ENCODE measurements around the gene PRELP. TPM values are rescaled to one million over a fixed set of nuclear protein-coding genes. Genes with fewer than 3 reads are reported as not detected.

PRELP gene
- total and polyA plus RNA-seq, 9 of the 15 experiments (the other 6 are each of a cell fraction or from before 2014, with no cell fraction given) = 0.04 TPM; not detected in 8

DNA sequence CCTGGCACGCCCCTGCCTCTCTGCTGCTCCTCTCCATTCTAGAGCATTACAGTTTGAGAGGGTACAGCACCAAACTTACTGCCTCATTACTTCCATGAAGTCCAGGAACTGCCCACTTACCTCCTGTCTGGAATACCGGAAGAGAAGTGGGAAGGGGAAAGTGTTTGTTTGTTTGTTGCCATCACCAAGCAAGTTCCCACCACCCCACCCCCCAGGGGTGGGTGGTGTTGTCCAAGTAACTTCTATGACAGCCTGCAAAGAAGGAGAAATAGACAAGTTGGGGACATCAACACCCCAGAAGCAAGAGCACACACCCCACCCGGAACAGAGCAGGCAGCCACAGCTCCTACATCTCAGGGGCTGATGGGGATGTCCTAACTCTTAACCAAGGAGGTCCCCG lies 36.3 kb downstream of the PRELP start (continued):
- TF ChIP-seq, protein P1, sequence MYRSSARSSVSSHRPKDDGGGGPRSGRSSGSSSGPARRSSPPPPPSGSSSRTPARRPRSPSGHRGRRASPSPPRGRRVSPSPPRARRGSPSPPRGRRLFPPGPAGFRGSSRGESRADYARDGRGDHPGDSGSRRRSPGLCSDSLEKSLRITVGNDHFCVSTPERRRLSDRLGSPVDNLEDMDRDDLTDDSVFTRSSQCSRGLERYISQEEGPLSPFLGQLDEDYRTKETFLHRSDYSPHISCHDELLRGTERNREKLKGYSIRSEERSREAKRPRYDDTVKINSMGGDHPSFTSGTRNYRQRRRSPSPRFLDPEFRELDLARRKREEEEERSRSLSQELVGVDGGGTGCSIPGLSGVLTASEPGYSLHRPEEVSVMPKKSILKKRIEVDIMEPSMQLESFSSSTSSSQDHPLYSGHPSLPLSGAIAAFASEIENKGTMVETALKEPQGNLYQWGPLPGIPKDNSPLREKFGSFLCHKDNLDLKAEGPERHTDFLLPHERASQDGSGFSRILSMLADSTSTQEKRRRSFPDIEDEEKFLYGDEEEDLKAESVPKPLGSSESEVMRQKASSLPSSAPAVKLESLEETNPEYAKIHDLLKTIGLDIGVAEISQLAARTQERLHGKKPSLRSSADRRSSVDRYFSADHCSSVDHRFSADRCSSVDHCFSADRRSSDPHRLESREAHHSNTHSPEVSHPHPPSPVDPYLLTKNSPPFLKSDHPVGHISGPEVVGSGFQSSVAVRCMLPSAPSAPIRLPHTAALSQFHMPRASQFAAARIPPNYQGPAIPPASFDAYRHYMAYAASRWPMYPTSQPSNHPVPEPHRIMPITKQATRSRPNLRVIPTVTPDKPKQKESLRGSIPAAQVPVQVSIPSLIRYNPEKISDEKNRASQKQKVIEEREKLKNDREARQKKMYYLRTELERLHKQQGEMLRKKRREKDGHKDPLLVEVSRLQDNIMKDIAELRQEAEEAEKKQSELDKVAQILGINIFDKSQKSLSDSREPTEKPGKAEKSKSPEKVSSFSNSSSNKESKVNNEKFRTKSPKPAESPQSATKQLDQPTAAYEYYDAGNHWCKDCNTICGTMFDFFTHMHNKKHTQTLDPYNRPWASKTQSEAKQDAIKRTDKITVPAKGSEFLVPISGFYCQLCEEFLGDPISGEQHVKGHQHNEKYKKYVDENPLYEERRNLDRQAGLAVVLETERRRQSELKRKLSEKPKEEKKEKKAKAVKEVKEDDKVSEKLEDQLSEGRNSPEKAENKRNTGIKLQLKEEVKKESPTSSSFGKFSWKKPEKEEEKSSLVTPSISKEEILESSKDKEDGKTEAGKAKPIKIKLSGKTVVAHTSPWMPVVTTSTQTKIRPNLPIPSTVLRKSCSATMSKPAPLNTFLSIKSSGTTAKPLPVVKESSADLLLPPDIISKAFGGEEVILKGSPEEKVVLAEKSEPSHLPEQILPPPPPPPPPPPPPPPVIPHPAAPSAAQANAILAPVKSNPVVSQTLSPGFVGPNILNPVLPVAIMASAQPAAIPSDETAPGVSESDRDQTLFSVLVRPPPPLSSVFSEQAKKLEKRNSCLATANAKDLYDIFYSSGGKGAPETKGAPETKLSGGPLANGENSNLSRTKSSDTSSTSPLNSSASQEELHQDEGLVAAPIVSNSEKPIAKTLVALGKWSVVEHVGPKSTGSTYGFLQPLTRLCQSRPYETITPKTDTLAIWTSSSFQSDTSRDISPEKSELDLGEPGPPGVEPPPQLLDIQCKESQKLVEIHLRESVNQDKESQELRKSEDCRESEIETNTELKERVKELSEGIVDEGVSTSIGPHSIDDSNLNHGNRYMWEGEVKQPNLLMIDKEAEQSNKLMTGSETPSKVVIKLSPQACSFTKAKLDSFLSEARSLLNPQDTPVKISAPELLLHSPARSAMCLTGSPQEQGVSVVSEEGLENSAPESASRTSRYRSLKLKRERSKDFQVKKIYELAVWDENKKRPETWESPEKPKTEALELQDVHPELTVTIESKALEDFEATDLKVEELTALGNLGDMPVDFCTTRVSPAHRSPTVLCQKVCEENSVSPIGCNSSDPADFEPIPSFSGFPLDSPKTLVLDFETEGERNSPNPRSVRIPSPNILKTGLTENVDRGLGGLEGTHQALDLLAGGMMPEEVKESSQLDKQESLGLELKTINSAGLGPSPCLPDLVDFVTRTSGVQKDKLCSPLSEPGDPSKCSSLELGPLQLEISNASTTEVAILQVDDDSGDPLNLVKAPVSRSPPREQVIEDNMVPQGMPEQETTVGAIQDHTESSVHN (IDR thresholded peaks at IDR 0.05; ENCODE audit: borderline replicate concordance in 1 of 2, low read depth in 1 of 2) = no peak
- no peak for TF ChIP-seq POLR3A (IDR thresholded peaks at IDR 0.05; ENCODE audit: borderline replicate concordance, extremely low read depth, insufficient read depth, insufficient read length)
- TF ChIP-seq FOXJ3 (CRISPR knock-in tag; IDR thresholded peaks at IDR 0.05) = no peak
- TF ChIP-seq, protein P2, sequence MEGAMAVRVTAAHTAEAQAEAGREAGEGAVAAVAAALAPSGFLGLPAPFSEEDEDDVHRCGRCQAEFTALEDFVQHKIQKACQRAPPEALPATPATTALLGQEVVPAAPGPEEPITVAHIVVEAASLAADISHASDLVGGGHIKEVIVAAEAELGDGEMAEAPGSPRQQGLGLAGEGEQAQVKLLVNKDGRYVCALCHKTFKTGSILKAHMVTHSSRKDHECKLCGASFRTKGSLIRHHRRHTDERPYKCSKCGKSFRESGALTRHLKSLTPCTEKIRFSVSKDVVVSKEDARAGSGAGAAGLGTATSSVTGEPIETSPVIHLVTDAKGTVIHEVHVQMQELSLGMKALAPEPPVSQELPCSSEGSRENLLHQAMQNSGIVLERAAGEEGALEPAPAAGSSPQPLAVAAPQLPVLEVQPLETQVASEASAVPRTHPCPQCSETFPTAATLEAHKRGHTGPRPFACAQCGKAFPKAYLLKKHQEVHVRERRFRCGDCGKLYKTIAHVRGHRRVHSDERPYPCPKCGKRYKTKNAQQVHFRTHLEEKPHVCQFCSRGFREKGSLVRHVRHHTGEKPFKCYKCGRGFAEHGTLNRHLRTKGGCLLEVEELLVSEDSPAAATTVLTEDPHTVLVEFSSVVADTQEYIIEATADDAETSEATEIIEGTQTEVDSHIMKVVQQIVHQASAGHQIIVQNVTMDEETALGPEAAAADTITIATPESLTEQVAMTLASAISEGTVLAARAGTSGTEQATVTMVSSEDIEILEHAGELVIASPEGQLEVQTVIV (CRISPR knock-in tag; IDR thresholded peaks at IDR 0.05; ENCODE audit: borderline replicate concordance) = no peak
- TF ChIP-seq KDM1A (IDR thresholded peaks at IDR 0.05) = no peak
- TF ChIP-seq, protein P3, sequence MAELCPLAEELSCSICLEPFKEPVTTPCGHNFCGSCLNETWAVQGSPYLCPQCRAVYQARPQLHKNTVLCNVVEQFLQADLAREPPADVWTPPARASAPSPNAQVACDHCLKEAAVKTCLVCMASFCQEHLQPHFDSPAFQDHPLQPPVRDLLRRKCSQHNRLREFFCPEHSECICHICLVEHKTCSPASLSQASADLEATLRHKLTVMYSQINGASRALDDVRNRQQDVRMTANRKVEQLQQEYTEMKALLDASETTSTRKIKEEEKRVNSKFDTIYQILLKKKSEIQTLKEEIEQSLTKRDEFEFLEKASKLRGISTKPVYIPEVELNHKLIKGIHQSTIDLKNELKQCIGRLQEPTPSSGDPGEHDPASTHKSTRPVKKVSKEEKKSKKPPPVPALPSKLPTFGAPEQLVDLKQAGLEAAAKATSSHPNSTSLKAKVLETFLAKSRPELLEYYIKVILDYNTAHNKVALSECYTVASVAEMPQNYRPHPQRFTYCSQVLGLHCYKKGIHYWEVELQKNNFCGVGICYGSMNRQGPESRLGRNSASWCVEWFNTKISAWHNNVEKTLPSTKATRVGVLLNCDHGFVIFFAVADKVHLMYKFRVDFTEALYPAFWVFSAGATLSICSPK (IDR thresholded peaks at IDR 0.05; ENCODE audit: borderline replicate concordance) = no peak
